WTC11 (cell line): ENCODE measurements around the gene CARMIL1.

Experiments used
- ATF2 ChIP-seq: sonication (generic); formaldehyde crosslinking; IDR thresholded peaks from 2 replicates; pipeline ENCODE4 v1.8.1; 2022; ENCODE audit warnings: low read depth, missing genetic modification reagents, borderline replicate concordance
- CBFB ChIP-seq: sonication (generic); formaldehyde crosslinking; IDR thresholded peaks from 2 replicates; pipeline ENCODE4 v1.8.1; 2022; ENCODE audit warnings: mild to moderate bottlenecking, low read depth, missing genetic modification reagents
- CTCF ChIP-seq: fragments of 200-600 bp; IDR thresholded peaks from 2 replicates; pipeline ENCODE4 v1.8.0; 2022; ENCODE audit warnings: antibody characterized with exemption
- E2F5 ChIP-seq: sonication (generic); formaldehyde crosslinking; IDR thresholded peaks from 2 replicates; pipeline ENCODE4 v1.8.1; 2022; ENCODE audit warnings: mild to moderate bottlenecking, moderate library complexity, missing genetic modification reagents
- FOXP1 ChIP-seq: sonication (generic); formaldehyde crosslinking; IDR thresholded peaks from 2 replicates; pipeline ENCODE4 v1.8.0; 2022; ENCODE audit warnings: missing genetic modification reagents, mild to moderate bottlenecking, moderate library complexity, borderline replicate concordance
- IRF1 ChIP-seq: sonication (generic); formaldehyde crosslinking; IDR thresholded peaks from 2 replicates; pipeline ENCODE4 v1.8.0; 2023; ENCODE audit warnings: missing genetic modification reagents
- JAZF1 ChIP-seq: fragments of 250-450 bp; sonication (Bioruptor Pico); IDR thresholded peaks from 2 replicates; pipeline ENCODE4 v1.9.0; 2021; ENCODE audit warnings: moderate library complexity, mild to moderate bottlenecking, inconsistent platforms
- NFYB ChIP-seq: sonication (generic); formaldehyde crosslinking; conservative IDR thresholded peaks from 2 replicates; pipeline ENCODE4 v1.8.0; 2022; ENCODE audit warnings: low read depth, missing genetic modification reagents
- PREB ChIP-seq: sonication (generic); formaldehyde crosslinking; IDR thresholded peaks from 2 replicates; pipeline ENCODE4 v1.8.1; 2022; ENCODE audit warnings: mild to moderate bottlenecking, missing genetic modification reagents, moderate library complexity, borderline replicate concordance
- SMAD4 ChIP-seq: sonication (generic); formaldehyde crosslinking; IDR thresholded peaks from 2 replicates; pipeline ENCODE4 v1.8.0; 2022; ENCODE audit warnings: mild to moderate bottlenecking, missing genetic modification reagents
- STAT6 ChIP-seq: sonication (generic); formaldehyde crosslinking; conservative IDR thresholded peaks from 2 replicates; pipeline ENCODE4 v1.8.1; 2023; ENCODE audit warnings: mild to moderate bottlenecking, low read depth, missing genetic modification reagents, moderate library complexity

GRCh38 chr6:25419879-25420278 is 140.7 kb downstream of the CARMIL1 start:
- TF ChIP-seq JAZF1 (CRISPR knock-in tag): no peak
- TF ChIP-seq IRF1: no peak
- TF ChIP-seq PREB (CRISPR knock-in tag): no peak
- TF ChIP-seq SMAD4: no peak
- no peak for TF ChIP-seq NFYB (CRISPR knock-in tag)
- TF ChIP-seq CTCF: no peak
- no peak for TF ChIP-seq E2F5 (CRISPR knock-in tag)
- no peak for TF ChIP-seq CBFB (CRISPR knock-in tag)
- TF ChIP-seq FOXP1: no peak
- TF ChIP-seq ATF2 (CRISPR knock-in tag): no peak
- TF ChIP-seq STAT6 (CRISPR knock-in tag): no peak
